H1 (cell line): ENCODE measurements around the gene SORD.

Experiments used
- CHD2 ChIP-seq: IDR thresholded peaks from 2 replicates; pipeline ENCODE4 v1.6.1; 2012; ENCODE audit warnings: low read length, improper control_type of control experiment
- POLR2A ChIP-seq, 2 experiments: IDR thresholded peaks; 1 replicate in 1 of 2; 2 replicates in 1 of 2; pipeline ENCODE4 v1.6.1; 2011; ENCODE audit warnings: low read depth in 2 of 2, low read length in 2 of 2, mild to moderate bottlenecking in 2 of 2; ENCODE audit errors: control extremely low read depth in 1 of 2
- POLR2AphosphoS5 ChIP-seq: IDR thresholded peaks from 2 replicates; pipeline ENCODE4 v1.6.1; 2011; ENCODE audit warnings: low read depth, low read length
- SRF ChIP-seq: IDR thresholded peaks from 2 replicates; pipeline ENCODE4 v1.6.1; 2011; ENCODE audit warnings: mild to moderate bottlenecking, low read depth, low read length, moderate library complexity
- TAF1 ChIP-seq: IDR thresholded peaks from 2 replicates; pipeline ENCODE4 v1.6.1; 2011; ENCODE audit warnings: mild to moderate bottlenecking, low read depth, low read length
- TF ChIP-seq, protein P1 (sequence below): IDR thresholded peaks from 2 replicates; pipeline ENCODE4 v1.6.1; 2012; ENCODE audit warnings: inconsistent platforms
- TF ChIP-seq, protein P2 (sequence below), 3 experiments: IDR thresholded peaks; 1 replicate in 2 of 3; 2 replicates in 1 of 3; pipeline versions ENCODE4 v1.5.1 to v1.6.1; 2011; ENCODE audit warnings: low read length in 3 of 3, mild to moderate bottlenecking in 3 of 3, inconsistent platforms in 2 of 3, low read depth in 1 of 3, moderate library complexity in 1 of 3; ENCODE audit not compliant: insufficient read depth in 1 of 3; ENCODE audit errors: control extremely low read depth in 1 of 3
- TF ChIP-seq, protein P3 (sequence below): fragments of 300-600 bp; sonication (generic); IDR thresholded peaks from 2 replicates; pipeline ENCODE4 v1.7.1; 2012; ENCODE audit warnings: low read length, moderate library complexity, mild to moderate bottlenecking, inconsistent platforms; ENCODE audit not compliant: insufficient replicate concordance

DNA sequence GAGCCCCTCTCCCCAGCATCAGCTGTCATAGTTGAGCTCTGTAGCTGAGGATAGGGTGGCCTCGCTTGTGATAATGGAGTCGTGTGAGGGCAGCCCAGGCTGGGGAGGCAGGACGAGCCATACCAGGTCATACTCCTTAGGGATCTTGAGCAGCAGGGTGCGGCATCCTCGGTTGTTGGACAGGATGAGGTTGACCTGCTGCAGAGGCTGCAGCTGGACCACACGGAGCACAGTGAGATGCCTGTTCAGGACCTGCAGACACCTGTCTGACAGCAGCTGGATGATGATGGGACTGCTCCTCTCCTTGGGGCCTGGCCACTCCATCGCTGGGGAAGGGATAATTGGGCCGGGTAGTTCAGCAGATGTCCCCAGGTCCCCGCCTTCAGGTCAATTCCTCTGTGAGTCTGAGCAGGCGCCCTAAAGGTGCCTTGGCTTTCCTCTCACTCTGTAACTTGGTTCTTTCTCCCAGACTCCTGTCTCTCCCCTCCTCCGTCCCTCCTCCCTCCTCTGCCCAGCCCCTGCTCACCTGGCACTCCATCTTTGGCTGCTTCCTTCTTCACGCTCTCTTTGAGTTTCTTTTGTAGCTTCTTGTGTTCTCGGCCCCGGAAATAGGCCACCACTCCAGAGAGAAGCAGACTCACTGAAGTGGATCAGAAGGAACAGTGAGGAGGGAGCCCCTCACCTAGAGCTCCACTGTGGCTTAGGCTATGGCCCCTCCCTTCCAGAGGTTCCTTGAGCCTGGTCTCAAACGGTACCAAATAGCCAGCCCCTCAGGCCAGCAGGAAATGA is 83.2 kb downstream of the SORD start:
- TF ChIP-seq TAF1 = no peak
- TF ChIP-seq, protein P1, sequence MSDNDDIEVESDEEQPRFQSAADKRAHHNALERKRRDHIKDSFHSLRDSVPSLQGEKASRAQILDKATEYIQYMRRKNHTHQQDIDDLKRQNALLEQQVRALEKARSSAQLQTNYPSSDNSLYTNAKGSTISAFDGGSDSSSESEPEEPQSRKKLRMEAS = no peak
- TF ChIP-seq, protein P2, sequence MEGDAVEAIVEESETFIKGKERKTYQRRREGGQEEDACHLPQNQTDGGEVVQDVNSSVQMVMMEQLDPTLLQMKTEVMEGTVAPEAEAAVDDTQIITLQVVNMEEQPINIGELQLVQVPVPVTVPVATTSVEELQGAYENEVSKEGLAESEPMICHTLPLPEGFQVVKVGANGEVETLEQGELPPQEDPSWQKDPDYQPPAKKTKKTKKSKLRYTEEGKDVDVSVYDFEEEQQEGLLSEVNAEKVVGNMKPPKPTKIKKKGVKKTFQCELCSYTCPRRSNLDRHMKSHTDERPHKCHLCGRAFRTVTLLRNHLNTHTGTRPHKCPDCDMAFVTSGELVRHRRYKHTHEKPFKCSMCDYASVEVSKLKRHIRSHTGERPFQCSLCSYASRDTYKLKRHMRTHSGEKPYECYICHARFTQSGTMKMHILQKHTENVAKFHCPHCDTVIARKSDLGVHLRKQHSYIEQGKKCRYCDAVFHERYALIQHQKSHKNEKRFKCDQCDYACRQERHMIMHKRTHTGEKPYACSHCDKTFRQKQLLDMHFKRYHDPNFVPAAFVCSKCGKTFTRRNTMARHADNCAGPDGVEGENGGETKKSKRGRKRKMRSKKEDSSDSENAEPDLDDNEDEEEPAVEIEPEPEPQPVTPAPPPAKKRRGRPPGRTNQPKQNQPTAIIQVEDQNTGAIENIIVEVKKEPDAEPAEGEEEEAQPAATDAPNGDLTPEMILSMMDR (IDR thresholded peaks at IDR 0.05; ENCODE audit: control extremely low read depth in 1 of 3, insufficient read depth in 1 of 3, low read depth in 1 of 3, low read length in 3 of 3) = no peak
- TF ChIP-seq SRF = no peak
- no peak for TF ChIP-seq POLR2A (IDR thresholded peaks at IDR 0.05; ENCODE audit: control extremely low read depth in 1 of 2, low read depth in 2 of 2, low read length in 2 of 2)
- no peak for TF ChIP-seq CHD2
- TF ChIP-seq POLR2AphosphoS5 = no peak
- TF ChIP-seq, protein P3, sequence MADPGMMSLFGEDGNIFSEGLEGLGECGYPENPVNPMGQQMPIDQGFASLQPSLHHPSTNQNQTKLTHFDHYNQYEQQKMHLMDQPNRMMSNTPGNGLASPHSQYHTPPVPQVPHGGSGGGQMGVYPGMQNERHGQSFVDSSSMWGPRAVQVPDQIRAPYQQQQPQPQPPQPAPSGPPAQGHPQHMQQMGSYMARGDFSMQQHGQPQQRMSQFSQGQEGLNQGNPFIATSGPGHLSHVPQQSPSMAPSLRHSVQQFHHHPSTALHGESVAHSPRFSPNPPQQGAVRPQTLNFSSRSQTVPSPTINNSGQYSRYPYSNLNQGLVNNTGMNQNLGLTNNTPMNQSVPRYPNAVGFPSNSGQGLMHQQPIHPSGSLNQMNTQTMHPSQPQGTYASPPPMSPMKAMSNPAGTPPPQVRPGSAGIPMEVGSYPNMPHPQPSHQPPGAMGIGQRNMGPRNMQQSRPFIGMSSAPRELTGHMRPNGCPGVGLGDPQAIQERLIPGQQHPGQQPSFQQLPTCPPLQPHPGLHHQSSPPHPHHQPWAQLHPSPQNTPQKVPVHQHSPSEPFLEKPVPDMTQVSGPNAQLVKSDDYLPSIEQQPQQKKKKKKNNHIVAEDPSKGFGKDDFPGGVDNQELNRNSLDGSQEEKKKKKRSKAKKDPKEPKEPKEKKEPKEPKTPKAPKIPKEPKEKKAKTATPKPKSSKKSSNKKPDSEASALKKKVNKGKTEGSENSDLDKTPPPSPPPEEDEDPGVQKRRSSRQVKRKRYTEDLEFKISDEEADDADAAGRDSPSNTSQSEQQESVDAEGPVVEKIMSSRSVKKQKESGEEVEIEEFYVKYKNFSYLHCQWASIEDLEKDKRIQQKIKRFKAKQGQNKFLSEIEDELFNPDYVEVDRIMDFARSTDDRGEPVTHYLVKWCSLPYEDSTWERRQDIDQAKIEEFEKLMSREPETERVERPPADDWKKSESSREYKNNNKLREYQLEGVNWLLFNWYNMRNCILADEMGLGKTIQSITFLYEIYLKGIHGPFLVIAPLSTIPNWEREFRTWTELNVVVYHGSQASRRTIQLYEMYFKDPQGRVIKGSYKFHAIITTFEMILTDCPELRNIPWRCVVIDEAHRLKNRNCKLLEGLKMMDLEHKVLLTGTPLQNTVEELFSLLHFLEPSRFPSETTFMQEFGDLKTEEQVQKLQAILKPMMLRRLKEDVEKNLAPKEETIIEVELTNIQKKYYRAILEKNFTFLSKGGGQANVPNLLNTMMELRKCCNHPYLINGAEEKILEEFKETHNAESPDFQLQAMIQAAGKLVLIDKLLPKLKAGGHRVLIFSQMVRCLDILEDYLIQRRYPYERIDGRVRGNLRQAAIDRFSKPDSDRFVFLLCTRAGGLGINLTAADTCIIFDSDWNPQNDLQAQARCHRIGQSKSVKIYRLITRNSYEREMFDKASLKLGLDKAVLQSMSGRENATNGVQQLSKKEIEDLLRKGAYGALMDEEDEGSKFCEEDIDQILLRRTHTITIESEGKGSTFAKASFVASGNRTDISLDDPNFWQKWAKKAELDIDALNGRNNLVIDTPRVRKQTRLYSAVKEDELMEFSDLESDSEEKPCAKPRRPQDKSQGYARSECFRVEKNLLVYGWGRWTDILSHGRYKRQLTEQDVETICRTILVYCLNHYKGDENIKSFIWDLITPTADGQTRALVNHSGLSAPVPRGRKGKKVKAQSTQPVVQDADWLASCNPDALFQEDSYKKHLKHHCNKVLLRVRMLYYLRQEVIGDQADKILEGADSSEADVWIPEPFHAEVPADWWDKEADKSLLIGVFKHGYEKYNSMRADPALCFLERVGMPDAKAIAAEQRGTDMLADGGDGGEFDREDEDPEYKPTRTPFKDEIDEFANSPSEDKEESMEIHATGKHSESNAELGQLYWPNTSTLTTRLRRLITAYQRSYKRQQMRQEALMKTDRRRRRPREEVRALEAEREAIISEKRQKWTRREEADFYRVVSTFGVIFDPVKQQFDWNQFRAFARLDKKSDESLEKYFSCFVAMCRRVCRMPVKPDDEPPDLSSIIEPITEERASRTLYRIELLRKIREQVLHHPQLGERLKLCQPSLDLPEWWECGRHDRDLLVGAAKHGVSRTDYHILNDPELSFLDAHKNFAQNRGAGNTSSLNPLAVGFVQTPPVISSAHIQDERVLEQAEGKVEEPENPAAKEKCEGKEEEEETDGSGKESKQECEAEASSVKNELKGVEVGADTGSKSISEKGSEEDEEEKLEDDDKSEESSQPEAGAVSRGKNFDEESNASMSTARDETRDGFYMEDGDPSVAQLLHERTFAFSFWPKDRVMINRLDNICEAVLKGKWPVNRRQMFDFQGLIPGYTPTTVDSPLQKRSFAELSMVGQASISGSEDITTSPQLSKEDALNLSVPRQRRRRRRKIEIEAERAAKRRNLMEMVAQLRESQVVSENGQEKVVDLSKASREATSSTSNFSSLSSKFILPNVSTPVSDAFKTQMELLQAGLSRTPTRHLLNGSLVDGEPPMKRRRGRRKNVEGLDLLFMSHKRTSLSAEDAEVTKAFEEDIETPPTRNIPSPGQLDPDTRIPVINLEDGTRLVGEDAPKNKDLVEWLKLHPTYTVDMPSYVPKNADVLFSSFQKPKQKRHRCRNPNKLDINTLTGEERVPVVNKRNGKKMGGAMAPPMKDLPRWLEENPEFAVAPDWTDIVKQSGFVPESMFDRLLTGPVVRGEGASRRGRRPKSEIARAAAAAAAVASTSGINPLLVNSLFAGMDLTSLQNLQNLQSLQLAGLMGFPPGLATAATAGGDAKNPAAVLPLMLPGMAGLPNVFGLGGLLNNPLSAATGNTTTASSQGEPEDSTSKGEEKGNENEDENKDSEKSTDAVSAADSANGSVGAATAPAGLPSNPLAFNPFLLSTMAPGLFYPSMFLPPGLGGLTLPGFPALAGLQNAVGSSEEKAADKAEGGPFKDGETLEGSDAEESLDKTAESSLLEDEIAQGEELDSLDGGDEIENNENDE = no peak
